ENCODE results near the gene MTARC1. TPM values are rescaled to one million over a fixed set of nuclear protein-coding genes. Genes with fewer than 3 reads are reported as not detected.

MTARC1 gene
- total RNA-seq, 1 experiment from 2014 or later = 48.5 TPM

DNA sequence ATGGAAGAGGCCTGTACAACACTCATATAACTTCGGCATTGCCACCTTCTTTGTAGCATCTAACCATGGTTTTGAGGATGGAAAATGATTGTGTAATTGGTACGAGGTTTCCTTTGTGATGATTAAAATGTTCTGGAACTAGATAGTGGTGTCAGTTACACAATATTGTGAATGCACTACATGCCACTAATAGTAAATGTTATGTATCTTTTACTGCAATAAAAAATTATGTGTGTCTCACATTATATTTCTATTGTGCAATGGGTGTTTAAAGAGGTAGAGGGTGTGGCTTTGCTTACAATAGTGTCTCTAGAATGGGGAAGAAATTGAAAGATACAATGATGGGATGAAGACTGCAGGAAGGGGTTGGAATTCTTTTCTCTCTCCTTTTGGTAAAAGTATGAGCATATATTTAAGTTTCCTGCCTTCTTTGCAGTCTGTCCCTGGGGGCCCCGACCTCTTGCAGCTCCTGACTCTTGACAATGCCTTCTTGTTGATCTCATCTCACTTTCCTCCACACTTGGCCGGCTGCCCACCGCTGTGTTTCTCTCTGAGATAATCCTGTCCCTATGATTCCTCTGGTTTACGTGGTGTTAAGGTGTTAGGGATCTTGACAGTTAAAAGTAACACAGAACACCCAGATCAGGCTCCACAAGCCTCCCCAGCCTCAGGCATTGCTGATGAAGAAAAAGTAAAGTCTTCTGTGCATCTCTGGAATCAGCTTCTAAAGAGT is 39.3 kb downstream of the MTARC1 start:
- ATAC-seq (no peak), DNase-seq (no peak)
- H3K36me3 ChIP-seq (ENCODE audit: low read depth, low read length) = no peaks in the 10 kb centered on the region
- no peaks in the 10 kb centered on the region for H3K79me2 ChIP-seq (ENCODE audit: low read length)
- H3K4me1 ChIP-seq (ENCODE audit: insufficient read depth, low read length) = no peaks in the 10 kb centered on the region
- TF ChIP-seq EZH2phosphoT487 (IDR thresholded peaks at IDR 0.05; ENCODE audit: borderline replicate concordance, low read length) (no peak), EZH2 (IDR thresholded peaks at IDR 0.05; ENCODE audit: low read length, unreplicated experiment) (no peak)
- TF ChIP-seq, protein P1, sequence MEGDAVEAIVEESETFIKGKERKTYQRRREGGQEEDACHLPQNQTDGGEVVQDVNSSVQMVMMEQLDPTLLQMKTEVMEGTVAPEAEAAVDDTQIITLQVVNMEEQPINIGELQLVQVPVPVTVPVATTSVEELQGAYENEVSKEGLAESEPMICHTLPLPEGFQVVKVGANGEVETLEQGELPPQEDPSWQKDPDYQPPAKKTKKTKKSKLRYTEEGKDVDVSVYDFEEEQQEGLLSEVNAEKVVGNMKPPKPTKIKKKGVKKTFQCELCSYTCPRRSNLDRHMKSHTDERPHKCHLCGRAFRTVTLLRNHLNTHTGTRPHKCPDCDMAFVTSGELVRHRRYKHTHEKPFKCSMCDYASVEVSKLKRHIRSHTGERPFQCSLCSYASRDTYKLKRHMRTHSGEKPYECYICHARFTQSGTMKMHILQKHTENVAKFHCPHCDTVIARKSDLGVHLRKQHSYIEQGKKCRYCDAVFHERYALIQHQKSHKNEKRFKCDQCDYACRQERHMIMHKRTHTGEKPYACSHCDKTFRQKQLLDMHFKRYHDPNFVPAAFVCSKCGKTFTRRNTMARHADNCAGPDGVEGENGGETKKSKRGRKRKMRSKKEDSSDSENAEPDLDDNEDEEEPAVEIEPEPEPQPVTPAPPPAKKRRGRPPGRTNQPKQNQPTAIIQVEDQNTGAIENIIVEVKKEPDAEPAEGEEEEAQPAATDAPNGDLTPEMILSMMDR (conservative IDR thresholded peaks at IDR 0.05; ENCODE audit: low read depth, low read length) = no peak
- ChIA-PET POLR2A (ENCODE audit: unreplicated experiment) (no interaction called here), CTCF (no interaction called here)
- no peaks in the 10 kb centered on the region for H3F3A ChIP-seq (ENCODE audit: low read length, unreplicated experiment)
- H3K27me3 ChIP-seq (ENCODE audit: low read length) = no peaks in the 10 kb centered on the region
- no peak overlapping the region for H3K4me3 ChIP-seq (ENCODE audit: low read length)
- H2AFZ ChIP-seq (ENCODE audit: low read length) = no peak overlapping the region
- no peak overlapping the region for H3K27ac ChIP-seq (ENCODE audit: low read length)
- no peak overlapping the region for H3K9ac ChIP-seq (ENCODE audit: low read length)
- H4K20me1 ChIP-seq (ENCODE audit: low read length) = no peaks in the 10 kb centered on the region
- no peaks in the 10 kb centered on the region for H3K9me2 ChIP-seq (replicated peaks; ENCODE audit: low read length)
- H3K9me3 ChIP-seq (ENCODE audit: low read length) = no peaks in the 10 kb centered on the region
- no peak overlapping the region for H3K4me2 ChIP-seq (ENCODE audit: low read length)
- no TSS peak for BruUV-seq (replicated peaks)
- intact Hi-C loops (cut with micrococcal nuclease) = no loop called here

DNA sequence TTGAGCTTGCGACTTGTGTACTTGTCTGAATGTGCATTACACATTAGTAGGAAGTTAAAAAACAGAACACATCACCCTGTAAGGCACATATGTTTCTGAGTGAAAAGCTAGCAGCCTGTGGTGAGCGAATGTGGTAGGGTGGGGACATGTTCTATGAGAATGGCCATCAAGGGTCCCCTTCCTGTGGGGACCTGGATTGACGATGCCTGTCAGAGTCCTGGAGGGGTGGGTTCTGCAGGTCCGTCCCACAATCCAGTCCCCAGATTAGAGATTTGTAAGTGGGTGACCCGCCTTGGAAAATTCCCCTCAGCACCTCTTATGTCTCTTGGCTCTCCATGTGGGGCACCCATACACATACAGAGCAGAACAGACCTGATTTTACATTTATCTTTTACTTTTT is 40.0 kb downstream of the MTARC1 start:
- H3K9me2 ChIP-seq (replicated peaks; ENCODE audit: low read length) = no peaks in the 10 kb centered on the region
- no peak overlapping the region for H2AFZ ChIP-seq (ENCODE audit: low read length)
- no peak overlapping the region for H3K4me3 ChIP-seq (ENCODE audit: low read length)
- DNase-seq = no peak
- intact Hi-C loops (cut with micrococcal nuclease) = no loop called here
- H3K36me3 ChIP-seq (ENCODE audit: low read depth, low read length) = no peaks in the 10 kb centered on the region
- H3K27me3 ChIP-seq (ENCODE audit: low read length) = no peaks in the 10 kb centered on the region
- ChIA-PET POLR2A (ENCODE audit: unreplicated experiment) (no interaction called here), CTCF (no interaction called here)
- no peak for ATAC-seq
- H4K20me1 ChIP-seq (ENCODE audit: low read length) = no peaks in the 10 kb centered on the region
- no peaks in the 10 kb centered on the region for H3F3A ChIP-seq (ENCODE audit: low read length, unreplicated experiment)
- H3K9ac ChIP-seq (ENCODE audit: low read length) = no peak overlapping the region
- no peaks in the 10 kb centered on the region for H3K4me1 ChIP-seq (ENCODE audit: insufficient read depth, low read length)
- no peak overlapping the region for H3K27ac ChIP-seq (ENCODE audit: low read length)
- no TSS peak for BruUV-seq (replicated peaks)
- TF ChIP-seq EZH2phosphoT487 (IDR thresholded peaks at IDR 0.05; ENCODE audit: borderline replicate concordance, low read length) = no peak
- TF ChIP-seq EZH2 (IDR thresholded peaks at IDR 0.05; ENCODE audit: low read length, unreplicated experiment) = no peak
- TF ChIP-seq, protein P1 (conservative IDR thresholded peaks at IDR 0.05; ENCODE audit: low read depth, low read length) = no peak
- H3K4me2 ChIP-seq (ENCODE audit: low read length) = no peak overlapping the region
- no peaks in the 10 kb centered on the region for H3K79me2 ChIP-seq (ENCODE audit: low read length)
- H3K9me3 ChIP-seq (ENCODE audit: low read length) = no peaks in the 10 kb centered on the region

DNA sequence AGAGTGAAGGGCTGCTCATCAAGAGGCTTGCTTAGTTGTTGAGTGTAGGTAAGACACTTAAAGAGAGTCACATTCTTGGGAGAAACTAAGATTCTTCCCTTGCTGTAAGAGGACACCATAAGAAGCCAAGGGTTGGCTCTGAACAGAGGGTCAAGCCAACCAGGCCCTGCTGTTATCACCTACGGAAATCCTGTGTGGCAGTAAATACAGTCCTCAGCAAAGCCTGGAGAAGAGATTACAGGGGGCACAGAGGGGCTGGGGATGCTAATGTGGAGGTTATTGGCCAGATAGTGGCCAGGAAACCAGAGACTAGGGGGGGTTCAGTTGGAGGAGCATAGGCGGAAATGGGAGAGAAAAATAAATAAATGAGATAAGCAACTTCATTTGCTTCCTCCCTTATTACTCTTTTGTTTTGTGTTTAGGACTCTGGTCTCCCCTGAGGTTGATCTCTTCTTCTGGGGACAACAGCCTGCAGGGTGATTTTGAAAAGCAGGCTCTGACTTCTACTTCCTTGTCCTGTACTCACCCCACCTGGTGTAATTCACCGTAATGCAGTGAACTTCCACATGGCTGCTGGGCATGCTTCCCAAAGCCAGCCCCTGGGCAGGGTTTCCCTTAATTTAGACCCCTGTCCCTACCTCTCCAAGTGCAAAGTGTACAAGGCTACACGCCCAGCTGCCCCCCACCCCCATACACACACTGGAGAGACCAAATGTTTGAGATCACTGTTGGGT is 40.9 kb downstream of the MTARC1 start:
- Histone ChIP-seq H3K36me3 (ENCODE audit: low read depth, low read length) (no peaks in the 10 kb centered on the region), H3K27ac (ENCODE audit: low read length) (no peak overlapping the region), H3K9me2 (replicated peaks; ENCODE audit: low read length) (no peaks in the 10 kb centered on the region), H4K20me1 (ENCODE audit: low read length) (no peaks in the 10 kb centered on the region), H3K4me2 (ENCODE audit: low read length) (no peak overlapping the region), H3K4me3 (ENCODE audit: low read length) (no peak overlapping the region), H3K4me1 (ENCODE audit: insufficient read depth, low read length) (no peaks in the 10 kb centered on the region), H2AFZ (ENCODE audit: low read length) (no peak overlapping the region), H3F3A (ENCODE audit: low read length, unreplicated experiment) (no peaks in the 10 kb centered on the region), H3K9me3 (ENCODE audit: low read length) (no peaks in the 10 kb centered on the region), H3K79me2 (ENCODE audit: low read length) (no peaks in the 10 kb centered on the region), H3K27me3 (ENCODE audit: low read length) (no peaks in the 10 kb centered on the region), H3K9ac (ENCODE audit: low read length) (no peak overlapping the region)
- CTCF ChIA-PET = no interaction called here
- BruUV-seq (replicated peaks) = no TSS peak
- intact Hi-C loops (cut with micrococcal nuclease) = no loop called here
- POLR2A ChIA-PET (ENCODE audit: unreplicated experiment) = interaction anchor here (0.6 kb wide), 1 partner anchor 93 kb away, joined by 3 read pairs; no protein-coding TSS in a partner anchor
- no peak for TF ChIP-seq EZH2 (IDR thresholded peaks at IDR 0.05; ENCODE audit: low read length, unreplicated experiment)
- TF ChIP-seq, protein P1 (conservative IDR thresholded peaks at IDR 0.05; ENCODE audit: low read depth, low read length) = no peak
- TF ChIP-seq EZH2phosphoT487 (IDR thresholded peaks at IDR 0.05; ENCODE audit: borderline replicate concordance, low read length) = no peak
- no peak for DNase-seq
- ATAC-seq = no peak

Measured in PC-3 (cell line).